ENCODE measurements around the gene CCNL2. TPM values are rescaled to one million over a fixed set of nuclear protein-coding genes. Genes with fewer than 3 reads are reported as not detected.

CCNL2 gene
- total RNA-seq, 2 donors from 2014 or later: 92.3 to 104 TPM

DNA sequence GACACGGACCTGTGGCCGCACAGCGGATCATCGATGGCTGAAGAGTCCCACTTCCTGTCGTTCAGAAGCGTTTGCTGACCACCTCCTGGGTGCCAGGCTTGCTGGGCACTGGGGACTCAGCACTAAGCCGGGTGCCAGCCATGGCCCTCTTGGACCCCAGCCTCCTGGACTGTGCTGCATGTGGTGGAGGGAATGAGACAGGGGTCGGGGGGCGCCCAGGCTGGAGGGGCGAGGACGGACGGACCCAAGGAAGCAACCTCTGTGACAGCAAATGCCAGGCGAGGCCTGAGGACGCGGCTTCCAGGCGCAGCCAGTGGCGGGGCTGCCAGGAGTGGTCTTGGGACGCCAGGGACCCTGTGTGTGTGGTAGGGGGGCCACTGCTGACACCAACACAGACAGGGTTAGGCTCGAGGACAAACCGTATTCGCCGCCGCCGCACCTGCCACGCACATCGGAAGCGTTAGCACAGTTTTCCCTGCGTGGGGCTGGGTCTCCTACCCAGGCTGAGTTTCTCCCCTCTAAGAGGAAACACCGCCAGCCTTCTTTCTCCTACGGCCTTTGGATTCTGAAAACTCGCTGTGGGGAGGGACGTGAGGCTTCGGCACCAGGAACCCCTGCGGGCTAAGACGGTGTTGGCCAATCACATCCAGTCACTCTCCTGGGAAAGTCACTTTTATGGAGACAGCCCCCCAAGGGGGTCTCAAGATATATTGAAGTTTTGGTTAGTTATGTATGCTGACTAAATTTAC lies 37.7 kb downstream of the CCNL2 start:
- intact Hi-C loops (cut with DNase I): no loop called here
- Histone ChIP-seq H3K9ac (ENCODE audit: low read depth in 2 of 2, low read length in 2 of 2) (peak overlapping the region in 1 of 2 donors; percentile 26), H3K4me1 (no peaks in the 10 kb centered on the region), H3K4me3 (no peak overlapping the region), H3K36me3 (no peaks in the 10 kb centered on the region), H3K9me3 (no peaks in the 10 kb centered on the region), H3K27me3 (peaks cover 5% of the 10 kb centered on the region), H3K27ac (peak overlapping the region; percentile 12)
- DNase-seq: no peak
- no peak for TF ChIP-seq CTCF (IDR thresholded peaks at IDR 0.05)

DNA sequence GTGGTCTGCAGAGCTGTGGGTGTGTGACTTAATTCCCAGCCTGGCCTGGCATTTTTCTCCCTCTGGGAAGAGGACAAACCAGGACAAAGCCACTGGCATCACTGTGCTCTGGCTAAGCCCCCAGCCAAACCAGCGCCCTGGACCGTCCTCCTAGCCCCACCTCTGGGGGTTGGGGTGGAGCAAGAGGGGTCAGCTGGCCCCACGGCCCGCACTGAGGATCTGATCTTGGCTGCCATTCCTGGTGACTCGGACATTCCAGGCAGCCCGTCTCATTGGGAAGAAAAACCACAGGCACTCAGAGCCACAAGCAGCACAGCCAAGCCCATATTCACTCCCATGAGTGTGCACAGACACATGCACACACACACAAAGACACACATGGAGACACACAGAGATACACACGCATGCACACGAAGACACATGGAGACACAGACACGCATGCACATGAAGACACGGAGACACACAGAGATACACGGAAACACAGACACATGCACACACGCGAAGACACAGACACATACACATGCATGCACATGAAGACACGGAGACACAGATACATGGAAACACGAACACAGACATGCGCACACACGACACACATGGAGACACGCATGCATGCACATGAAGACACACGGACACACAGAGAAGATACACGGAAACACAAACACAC lies 38.5 kb downstream of the CCNL2 start:
- Histone ChIP-seq H3K9me3 (no peaks in the 10 kb centered on the region), H3K36me3 (no peaks in the 10 kb centered on the region), H3K27ac (peak overlapping the region; percentile 75), H3K4me1 (no peaks in the 10 kb centered on the region), H3K4me3 (no peak overlapping the region), H3K27me3 (peaks cover 5% of the 10 kb centered on the region), H3K9ac (ENCODE audit: low read depth in 2 of 2, low read length in 2 of 2) (peak overlapping the region in 1 of 2 donors; percentile 33)
- TF ChIP-seq CTCF (IDR thresholded peaks at IDR 0.05): no peak
- peak; percentile 54 for DNase-seq
- intact Hi-C loops (cut with DNase I): no loop called here

- Histone ChIP-seq H3K27ac (peak overlapping the region; percentile 75), H3K27me3 (peaks cover 11% of the 10 kb centered on the region), H3K4me1 (no peaks in the 10 kb centered on the region)
These were observed 39.3 kb downstream of the CCNL2 start for GRCh38 chr1:1359664-1360468.

DNA sequence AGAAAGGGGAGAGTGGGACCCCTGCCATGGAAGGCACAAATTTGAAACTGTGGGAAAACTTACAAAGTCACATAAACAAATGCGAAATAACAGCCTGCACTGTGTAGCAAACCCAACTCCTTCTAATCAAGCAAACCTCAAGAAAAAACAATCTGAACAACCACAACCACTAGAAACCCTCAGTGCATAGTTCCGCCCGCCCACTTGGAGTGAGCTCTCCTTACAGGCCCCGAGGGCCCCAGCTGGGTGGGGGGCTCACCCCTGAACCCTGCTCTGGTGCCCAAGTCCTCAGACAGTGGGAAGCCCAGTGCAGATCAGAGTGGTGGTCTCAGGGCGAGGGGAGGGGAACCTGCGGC lies 39.8 kb downstream of the CCNL2 start:
- Histone ChIP-seq H3K27me3 (peaks cover 17% of the 10 kb centered on the region), H3K4me1 (no peaks in the 10 kb centered on the region), H3K36me3 (no peaks in the 10 kb centered on the region), H3K27ac (peak overlapping the region; percentile 75), H3K9ac (ENCODE audit: low read depth in 2 of 2, low read length in 2 of 2) (peak overlapping the region in 1 of 2 donors; percentile 61), H3K9me3 (no peaks in the 10 kb centered on the region), H3K4me3 (no peak overlapping the region)
- no peak for TF ChIP-seq CTCF (IDR thresholded peaks at IDR 0.05)
- intact Hi-C loops (cut with DNase I): no loop called here
- peak; percentile 18 for DNase-seq

More at GRCh38 chr1:1359664-1360468, 39.3 kb downstream of the CCNL2 start:
- no peaks in the 10 kb centered on the region for H3K36me3 ChIP-seq
- H3K9me3 ChIP-seq: no peaks in the 10 kb centered on the region
- TF ChIP-seq CTCF (IDR thresholded peaks at IDR 0.05): no peak
- intact Hi-C loops (cut with DNase I): no loop called here
- no peak overlapping the region for H3K4me3 ChIP-seq
- peak overlapping the region; percentile 33 to 61 for H3K9ac ChIP-seq (ENCODE audit: low read depth in 2 of 2, low read length in 2 of 2)
- DNase-seq: peak; percentile 24
